GM18858 (cell line): ENCODE data around the gene MATN3.

ENCODE experiments used
- ATAC-seq: cut with Tn5 transposase; IDR thresholded peaks from one replicate; pipeline ENCODE4 v1.9.1; 2021; ENCODE audit not compliant: unreplicated experiment

Gene MATN3

DNA sequence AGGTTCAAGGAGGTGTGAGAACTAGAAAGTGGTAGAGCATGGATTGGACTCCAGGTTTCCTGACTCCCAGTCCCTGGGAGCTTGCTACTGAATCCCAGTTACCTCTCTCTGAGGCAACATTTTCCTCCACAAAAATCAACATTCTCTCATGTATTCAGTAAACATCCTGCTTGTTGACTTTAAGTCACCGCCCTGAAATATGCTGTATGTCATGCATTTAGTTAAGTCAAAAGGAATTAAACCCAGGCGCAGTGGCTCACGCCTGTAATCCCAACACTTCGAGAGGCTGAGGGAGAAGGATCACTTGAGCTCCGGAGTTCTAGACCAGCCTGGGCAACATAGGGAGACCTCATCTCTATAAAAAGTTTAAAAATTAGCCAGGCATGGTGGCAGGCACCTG lies 3.8 kb downstream of the MATN3 start:
- no peak for ATAC-seq

DNA sequence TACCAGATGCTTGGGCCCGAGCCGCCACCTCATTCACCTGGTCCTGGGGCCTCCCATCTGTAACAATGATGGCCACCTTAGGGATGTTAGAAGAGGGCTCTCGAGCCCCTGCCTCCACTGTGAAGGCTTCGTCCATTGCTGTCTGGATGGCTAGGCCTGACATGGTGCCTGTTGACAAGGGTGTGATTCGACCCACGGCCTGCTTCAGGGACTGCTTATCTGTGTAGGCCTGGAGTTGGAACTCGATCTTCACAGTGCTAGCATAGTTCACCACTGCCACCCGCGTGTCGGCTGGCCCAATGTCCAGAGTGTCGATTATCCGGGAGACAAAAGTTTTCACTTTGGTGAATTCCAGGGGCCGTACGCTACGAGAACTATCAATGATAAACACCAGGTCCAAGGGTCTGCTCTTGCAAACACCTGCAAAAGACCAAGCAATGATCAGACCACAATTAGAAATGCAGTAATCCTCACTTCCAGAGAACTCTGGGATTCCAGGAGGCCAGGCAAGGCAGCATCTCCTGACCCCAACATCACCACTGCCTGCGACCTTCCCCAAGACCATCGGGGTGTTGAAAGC lies 6.5 kb downstream of the MATN3 start:
- ATAC-seq: no peak

DNA sequence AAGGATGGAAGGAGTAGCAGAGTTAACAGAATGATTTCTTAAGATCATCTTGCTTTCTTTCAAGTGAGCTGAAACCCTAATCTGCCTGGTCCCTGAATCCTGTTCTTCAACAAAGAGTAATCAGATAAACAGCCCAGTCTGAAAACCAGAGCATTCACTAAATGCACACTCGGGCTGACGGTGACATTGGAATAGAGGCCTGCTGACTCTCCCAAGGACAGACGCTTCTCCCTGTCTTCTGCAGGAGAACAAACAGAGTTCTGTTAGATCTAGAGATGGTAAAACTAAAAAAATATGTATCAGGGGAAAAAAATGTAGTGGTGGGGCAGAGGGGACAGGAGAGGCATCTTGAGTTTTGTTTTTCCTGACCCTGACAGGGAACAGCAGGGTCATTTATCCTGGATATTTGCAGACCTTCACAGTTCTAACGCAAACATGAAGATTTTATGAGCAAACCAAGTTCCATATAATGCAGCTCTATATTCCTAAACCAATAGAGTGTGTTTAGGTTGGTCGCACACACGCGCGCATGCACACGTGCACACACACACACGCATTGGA lies 7.3 kb downstream of the MATN3 start:
- ATAC-seq: no peak

DNA sequence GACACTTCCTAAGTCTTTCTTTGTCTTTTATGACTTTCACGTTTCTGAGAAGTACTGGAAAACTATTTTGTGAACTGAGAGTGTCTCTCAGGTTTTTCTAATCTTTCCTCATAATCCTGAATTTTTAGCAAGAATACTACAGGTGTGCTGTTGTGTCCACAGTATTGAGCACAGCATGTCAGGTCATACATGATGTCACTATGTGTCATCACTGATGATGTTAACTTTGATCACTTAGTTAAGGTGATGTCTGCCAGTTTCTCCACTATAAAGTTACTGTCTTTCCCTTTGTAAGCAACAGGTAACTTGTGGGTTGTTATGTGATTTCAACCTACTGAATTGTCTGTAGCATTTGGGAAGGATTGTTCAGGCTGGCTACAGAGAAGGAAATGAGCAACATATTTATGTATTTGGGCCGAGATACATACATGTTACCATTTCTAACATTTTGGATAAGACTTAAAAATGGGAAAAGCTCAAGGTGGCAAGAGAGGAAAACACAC lies 11.1 kb downstream of the MATN3 start:
- no peak for ATAC-seq

DNA sequence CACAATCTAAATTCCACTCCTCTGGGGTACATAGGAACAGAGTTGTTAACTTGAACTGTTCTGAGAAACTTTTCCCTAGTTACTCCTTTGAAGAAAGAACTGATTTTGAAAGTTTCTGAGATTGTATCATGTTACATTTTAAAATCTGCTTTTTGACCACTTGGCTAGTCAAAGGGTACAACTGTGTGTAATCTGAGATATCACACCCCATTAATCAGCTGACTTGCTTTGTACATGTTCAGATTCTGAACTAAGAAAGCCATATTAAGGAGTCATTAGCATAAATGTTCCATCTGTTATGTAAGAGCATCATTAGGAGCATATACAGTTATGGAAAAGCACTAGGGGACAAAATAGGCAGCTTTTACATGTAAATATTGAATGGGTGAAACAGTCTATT lies 18.7 kb downstream of the MATN3 start:
- no peak for ATAC-seq

DNA sequence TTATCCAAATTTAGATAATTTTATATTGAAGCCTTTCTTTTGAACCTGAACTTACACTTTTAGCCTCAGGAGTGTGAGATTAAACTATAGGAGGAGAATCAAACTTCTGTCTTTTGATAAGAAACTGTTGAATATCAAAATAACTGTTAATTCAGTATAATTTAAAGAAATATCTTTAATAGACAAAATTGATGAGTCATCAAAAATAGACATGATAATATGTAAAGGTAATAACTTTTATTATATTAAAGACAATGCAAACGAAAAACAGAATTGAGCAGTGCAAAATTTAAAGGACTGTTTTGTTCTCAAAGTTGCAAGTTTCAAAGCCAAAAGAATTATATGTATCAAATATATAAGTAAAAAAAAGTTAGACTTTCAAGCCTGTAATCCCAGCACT lies 20.6 kb downstream of the MATN3 start:
- no peak for ATAC-seq

DNA sequence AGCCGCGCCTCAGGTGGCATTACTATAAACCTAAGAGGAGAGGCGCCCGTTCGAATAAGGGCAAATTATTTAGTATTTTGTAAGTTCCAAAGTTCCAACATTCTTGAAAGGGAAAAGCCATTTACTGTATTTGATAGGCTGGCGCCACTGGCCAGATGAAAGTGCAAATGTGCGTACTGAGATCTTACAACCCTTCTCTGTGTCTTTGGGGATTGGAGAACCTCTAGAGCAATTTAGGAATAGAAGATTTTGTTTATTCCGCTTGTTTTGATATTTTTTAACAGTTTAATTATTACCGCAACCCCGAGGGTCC lies 22.1 kb downstream of the MATN3 start:
- ATAC-seq: no peak

DNA sequence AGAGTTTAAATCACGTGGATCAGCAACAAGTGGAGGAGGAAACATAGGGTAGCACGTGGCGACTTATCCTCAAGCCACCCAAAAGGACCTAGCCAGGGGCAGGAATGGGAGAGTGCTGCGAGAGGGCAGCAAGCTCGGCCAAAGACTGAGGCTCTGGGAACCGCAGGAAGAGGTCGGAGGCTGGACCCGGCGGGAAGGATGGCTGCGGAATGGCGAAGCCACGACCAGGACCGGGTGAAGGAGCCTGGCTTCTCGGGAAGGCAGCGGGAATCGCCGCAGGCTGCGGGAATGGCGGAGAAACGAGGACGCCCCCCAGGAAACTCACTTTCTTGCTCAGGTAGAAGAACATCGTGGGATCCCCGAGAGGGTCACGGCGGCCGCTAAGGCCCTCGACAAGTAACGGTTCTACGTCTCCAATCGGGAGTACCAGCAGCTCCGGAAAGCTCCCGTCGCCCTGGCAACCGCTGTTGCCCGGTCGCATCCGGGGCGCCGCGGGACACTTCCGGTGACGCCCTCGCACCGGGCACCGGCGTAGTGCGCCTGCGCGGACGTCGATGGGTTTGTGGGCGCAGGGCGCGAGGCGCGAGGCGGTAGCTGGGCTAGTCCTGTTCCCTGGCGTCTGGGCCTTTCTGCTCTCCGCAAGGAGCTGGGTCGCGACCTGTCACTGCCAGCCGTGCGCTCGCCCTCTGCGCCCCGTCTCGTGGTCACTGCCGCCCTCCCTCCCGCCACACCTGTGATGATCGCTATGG lies 22.6 kb downstream of the MATN3 start, which contains the start of gene WDR35:
WDR35 (minus strand) TSS at position 439 of the 749 bp plus-strand sequence; CDS start at position 349, 90 bp downstream.
- peak; percentile 83 for ATAC-seq

DNA sequence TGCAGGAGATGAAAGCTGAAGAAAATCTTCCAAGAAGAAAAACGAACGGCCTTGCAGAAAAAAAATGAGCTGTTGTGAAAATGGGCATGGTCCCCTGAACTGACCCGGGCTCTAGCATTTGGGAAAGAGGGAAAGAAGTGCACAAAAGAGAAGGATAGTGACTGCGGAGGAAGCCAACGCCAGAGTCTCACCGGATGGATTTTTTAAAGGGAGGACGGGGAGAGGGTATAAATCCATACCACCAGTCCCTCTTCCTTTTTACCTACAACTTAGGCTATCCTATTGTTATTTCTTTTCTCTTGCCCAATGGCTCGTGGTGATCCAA lies 23.2 kb downstream of the MATN3 start:
- no peak for ATAC-seq

DNA sequence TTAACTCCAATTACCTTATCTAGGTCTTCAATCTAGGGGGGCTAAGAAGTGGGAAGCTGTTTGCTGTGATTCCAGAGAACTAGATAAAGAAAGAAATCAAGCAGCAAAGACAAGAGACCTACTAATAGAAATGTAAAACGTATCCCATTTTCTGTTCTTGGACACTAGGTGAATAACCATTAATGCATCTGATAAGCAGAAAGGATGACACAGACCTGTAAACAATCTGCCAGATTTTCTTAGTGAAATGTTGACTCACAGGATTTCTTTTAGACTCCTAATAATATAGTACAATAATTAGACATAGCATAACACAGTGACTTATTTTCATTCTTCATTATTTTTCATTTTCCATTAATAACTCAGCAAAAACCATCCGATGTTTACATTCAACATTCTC lies 23.9 kb downstream of the MATN3 start:
- no peak for ATAC-seq

DNA sequence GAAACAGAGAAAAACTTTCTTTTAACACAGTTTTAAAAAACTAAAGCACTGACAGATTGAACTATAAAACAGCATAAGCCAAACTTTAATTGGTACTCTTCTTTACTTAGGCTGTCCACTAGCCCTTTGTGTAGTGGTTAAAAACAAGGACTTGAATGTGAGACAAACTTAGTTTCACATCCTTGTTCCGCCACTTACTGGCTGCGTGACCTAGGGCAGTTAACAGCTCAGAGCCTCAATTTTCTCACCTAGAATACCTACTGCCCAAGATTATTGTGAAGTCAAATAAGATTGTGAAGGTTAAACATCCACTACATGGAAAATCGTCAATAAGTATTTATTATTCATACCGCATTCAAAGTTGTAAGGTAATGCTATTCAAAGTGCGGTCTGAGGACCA lies 24.5 kb downstream of the MATN3 start:
- ATAC-seq: peak; percentile 79

DNA sequence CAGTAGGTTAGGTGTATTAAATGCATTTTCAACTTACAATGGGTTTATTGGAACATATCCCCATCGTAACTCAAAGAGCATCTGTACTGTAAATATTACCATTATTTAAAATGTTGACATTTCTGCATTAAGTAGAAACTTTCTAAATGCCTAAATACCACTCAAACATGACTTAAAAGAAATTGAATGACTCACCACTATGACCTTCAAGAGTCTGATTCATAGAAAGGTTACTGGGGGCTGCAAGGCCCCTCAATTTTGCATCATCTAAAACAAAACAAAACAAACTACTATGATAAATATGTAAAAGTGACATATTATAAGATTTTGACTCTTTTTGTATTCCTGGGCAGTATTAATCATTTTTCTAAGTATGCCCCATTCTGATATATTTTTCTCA lies 30.2 kb downstream of the MATN3 start:
- ATAC-seq: no peak

DNA sequence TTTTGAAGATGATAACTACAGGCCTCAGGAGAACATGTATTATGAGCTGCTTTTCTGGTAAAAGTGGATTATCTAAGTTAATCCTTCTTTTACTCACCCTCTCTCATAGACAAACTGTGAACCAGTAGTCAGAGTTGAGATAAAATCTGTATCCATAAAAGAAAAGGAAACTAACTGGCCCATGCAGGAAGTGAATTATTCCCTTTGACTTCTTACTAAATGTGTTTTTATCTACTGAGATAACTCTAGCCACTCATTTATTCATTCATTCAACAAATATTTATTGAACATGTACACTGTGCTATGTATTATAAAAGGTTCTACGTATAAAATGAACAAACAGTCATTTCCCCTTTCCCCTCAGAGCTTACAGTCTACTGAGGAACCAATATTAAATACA lies 32.5 kb downstream of the MATN3 start:
- ATAC-seq: no peak

DNA sequence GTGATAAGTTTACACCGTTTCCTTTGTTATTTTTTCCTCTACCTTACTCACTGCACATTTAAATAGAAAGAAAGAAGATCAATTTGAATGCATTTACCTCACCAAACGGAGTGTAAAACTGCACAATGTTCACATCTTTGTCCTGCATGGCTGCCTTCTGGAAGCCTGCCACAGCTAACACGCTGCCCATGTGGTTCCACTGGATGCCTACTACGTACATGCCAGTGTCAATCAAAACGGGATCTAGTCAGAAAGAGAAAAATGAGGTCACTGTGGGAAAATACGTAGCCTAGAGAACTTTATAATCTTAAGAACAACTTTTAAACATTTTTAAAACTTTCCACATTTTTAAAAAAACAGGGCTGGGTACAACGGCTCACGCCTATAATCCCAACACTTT lies 39.0 kb downstream of the MATN3 start:
- no peak for ATAC-seq

DNA sequence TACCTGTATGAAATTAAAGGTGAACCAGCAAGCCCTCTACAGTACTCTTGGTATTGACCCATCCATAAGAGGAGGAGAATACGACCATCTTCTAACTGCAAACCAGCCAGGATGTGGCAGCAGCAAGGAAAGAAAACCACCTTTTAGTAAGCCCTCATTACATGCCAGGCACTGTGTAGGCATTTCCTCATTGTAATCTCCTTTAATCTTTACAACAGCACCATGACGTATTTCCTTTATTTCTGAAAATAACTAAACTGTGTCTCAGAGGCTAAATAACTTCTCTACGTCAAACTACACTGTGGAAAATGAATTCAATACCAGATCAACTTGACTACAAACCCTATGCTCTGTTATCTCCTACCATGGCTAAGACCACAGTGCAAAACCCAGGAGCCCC lies 40.8 kb downstream of the MATN3 start:
- ATAC-seq: no peak

DNA sequence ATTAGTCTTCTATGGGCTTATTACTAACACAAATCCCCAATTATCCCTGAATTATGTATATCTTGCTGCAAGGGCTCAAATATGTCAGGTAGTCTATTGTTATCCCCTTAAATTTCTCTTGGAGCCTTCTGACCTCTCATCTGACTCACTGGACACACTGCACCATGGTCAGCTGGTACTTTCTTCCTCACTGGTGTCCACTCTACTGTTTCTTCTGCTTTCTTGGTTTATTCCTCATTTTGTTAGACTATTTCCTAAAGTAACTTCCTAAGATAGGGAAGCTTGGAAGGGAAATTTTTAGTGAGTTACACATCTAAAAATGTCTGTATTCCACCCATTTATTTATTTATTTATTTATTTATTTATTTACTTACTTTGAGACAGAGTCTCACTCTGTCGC lies 49.1 kb downstream of the MATN3 start:
- no peak for ATAC-seq

DNA sequence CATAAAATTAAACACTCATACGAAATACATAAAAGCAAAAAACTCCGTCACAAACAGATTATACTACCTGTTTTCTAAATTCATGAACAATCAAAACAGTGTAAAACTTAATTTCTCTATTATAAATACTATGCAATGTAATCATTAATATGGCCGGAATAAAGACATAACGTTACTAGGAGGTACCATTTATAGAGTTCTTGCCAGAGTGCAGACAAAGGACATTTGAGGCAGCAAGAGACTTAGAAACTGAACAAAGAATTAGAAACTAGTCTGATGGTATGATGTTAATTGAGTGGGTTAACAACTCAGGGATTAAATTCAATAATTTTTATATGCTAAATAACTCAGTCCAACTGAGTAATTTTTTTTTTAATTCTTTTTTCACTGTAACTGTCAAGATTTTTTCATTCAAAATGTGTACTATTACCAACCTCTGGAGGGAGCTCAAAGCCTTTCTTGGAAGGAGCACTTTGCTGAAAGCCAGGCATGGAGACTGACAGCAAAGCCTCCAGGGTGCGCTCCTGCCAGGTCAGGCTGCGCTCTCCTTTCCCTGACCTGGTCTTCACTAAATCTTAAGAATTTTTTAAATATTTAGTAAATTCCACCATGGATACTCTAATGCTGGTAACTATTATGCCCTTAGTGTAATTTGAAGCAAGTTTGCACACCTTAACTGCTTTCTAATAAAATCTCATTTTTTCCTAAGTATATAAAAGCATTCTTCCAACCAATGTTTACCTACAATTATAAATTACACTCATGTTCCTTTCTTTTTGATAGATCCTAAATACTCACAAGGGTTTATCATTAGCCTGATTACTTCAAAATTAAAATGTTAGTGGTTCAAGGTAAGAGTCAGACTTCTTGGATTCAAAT lies 56.7 kb downstream of the MATN3 start:
- ATAC-seq: peak; percentile 94

DNA sequence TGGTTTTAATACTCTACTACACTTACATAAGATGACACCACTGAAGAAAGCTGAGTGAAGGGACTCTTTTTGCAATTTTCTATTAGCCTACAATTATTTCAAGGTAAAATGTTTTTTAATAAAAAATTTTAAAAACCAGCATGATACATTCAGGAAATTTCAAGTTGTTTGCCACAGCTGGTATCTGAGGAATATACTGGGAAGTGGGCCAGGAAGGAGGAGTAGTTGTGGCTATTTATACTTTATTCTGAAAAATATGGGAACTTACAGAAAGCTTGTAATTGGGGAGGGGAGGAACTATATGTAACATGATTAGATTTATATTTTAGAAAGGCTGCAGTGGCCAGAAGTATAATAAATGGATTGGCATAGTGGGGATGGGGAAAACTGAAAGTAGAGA lies 63.4 kb downstream of the MATN3 start:
- no peak for ATAC-seq

DNA sequence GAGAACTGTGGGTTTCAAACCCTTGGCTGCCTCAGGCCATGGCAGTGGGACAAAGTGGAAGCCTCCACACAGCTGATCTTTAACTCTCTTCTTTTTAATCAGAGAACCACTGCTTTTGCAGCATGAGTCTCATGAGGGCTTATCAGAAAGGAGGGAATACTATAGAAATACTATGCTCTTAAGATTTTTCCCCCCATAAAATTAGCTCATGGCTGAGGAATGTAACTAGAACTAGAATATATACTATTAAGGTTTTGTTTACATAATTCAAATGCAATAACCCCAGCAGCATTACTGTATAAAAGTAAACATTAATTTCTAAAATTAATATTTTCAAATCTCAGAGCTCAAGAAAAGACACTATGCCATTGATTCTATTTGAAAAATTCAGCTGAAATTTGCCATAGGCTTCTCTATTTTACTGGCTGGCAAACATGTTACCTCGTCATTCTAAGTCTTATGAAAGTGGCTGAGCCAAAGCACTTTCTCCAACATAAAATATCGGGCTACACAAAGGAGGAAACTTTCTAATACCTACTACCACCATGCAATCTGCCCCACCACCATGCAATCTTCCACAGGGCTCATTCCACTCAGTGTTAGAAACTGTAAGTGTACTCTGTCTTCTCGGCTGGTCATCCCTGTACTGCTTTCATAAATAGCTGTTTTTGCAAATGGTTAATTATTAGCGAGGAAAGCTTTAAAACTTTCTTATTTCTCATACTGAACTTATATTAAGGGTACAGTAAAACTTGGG lies 65.1 kb downstream of the MATN3 start:
- ATAC-seq: no peak

DNA sequence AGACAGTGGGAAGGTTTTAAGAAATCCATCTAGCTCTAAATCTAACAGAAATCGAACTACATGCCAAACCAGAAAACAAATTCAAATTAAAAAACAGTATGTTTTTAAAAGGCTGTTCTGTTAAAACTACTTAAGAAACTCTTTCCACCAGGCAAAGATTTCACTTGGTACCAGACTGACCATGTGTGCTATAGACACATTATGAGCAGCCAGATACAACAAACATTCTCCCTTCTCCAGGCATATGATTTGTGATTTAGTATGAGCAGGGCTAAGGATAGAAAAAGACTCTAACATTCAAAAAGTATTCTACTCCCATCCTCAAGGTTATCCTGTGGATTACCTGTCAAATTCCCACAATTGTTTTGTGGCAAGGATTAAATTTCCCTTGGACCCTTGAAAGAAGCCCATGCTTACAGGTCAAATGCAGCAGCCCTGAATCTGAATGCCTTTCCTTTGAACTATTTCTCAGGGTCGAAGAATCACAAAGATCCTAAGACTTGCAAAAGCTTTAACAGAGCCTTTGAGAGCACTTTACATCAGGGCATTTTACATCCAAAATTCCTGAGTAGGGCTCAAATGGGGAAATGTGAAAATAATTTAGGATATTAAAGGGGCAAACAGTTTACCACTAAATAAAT lies 68.1 kb downstream of the MATN3 start:
- ATAC-seq: no peak

DNA sequence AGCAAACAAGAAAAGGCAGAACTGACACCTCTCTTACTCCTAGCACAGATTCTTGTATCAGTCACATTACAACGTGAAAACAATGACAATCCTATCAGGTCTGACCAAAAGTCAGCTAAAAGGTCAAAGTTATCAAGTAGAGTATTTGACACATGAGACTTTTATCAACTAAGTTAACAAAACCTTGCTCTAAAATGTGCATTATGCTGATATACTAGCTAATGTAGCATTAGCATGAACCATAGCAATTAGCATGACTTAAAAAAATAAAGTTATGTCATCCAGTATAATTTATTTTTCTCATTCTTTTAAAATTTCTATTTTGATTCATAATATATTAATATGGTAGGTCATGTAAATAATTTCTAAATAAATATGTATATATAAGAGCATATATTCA lies 69.3 kb downstream of the MATN3 start:
- ATAC-seq: no peak
